Stromal cell of bone marrow (primary cell): Measurements from ENCODE around the gene FNDC11.
"Not testable (repeated sequence)": the region's sequence is repeated elsewhere in the genome, so short reads cannot be mapped to it uniquely, and the experiment has no call there.

ENCODE experiments used
- DNase-seq: peaks from one replicate; pipeline ENCODE4 v3.0.0-alpha.2; 2012; ENCODE audit warnings: low read depth

The FNDC11 gene

DNA sequence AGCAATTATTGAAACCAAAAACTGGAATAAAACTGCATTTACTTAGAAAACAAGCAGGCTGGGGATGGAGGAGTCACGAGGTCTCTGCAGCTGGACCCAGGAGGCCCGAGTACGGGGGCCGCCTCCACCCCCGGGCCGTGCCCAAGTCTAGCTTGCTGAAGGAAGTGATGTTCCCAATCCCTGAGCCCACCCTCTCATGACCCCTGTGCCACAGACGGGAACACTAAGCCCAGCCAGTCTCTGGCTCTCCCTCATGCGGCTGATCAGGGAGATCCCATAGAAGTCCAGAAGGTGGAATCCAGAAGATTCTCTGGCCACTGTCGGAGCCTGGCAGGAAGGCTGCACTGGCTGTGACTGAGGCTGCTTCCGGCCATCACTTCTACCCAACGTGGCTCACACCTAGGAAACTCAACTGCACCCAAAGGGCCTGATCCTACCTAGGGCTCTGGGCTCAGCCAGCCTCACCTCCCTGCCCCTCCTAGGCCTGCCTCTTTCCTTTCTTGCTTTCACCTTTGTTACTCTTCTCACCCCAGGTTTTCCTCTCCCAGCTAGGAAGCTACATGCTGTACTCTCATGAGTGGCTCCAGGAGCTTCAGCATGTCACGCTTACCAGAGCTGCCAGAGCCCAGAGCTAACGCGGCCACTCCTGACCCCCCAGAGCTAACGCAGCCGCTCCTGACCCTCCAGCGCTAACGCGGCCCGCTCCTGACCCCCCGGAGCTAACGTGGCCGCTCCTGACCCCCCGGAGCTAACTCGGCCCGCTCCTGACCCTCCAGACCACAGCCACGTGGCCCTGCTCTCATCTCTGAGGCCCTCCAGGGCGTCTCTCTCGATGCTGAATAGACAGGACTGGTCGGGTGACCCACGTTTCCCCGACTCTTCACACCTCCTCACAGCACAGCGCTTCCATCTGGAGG is 44.8 kb downstream of the FNDC11 start:
- no peak for DNase-seq

DNA sequence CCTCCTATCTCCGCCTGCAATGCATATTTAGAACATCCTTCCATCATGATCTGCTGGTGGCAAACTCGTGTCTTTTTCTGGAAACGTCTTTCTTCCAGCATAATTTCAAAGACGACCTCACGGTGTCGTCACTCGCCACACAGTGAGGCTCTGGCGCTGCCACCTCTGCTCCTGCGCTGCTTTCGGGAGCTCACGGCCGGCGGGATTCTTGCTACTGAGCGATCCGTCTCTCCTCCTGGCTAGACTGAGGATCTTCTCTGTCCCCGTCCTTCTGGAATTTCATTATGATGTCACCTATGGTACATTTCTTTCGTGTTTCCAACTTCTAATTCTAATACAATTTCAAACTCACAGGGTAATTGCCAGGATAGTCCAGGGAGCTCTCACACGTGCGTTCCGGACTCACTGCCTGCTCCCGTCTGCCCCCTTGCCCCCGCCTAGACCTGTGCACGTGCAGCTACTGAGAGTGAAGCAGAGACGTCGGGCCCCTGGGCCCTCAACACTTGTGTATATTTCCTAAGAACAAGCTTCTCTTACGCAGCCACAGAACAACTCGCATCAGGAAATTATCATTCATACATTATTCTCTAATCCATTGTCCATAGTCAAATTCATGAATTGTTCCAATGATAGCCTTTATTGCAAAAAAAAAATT is 45.6 kb downstream of the FNDC11 start:
- no peak for DNase-seq

- not testable (repeated sequence) for DNase-seq
Measured at GRCh38 chr20:63601679-63602078, 47.7 kb downstream of the FNDC11 start.

DNA sequence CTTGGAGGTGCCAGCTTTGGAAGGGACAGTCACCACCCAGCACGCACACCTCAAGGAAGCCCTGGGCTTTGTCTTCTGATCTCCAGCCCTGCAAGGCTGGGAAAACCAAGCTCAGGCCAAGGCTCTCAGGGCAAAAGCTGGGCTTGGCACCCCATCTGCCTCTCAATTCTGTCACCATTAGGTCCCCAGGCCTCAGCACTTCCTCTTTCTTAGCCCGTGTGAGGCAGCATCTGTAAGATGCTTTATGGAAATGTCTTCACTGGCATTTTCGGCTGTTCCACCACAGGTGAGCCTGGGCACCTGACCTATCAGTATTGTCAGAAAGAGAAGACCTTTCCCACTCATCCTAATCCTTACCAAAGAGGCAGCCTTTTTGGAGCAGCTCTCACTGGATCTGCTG is 48.4 kb downstream of the FNDC11 start:
- DNase-seq, result no peak
